Loucy (cell line): ENCODE measurements around the gene PPP2R5E.

Source experiments
- H2AFZ ChIP-seq: fragments of 200-600 bp; sonication (generic); 2 replicates; pipeline ENCODE4 v1.6.0; 2016; ENCODE audit warnings: antibody characterized with exemption, mild to moderate bottlenecking, low read length, moderate library complexity
- H3F3A ChIP-seq: fragments of 200-600 bp; 2 replicates; pipeline ENCODE4 v1.6.0; 2016; ENCODE audit warnings: antibody characterized with exemption, low read depth, mild to moderate bottlenecking
- H3K27me3 ChIP-seq: fragments of 200-600 bp; sonication (generic); 2 replicates; pipeline ENCODE4 v1.6.1; 2014; ENCODE audit warnings: low read length, mild to moderate bottlenecking; ENCODE audit not compliant: insufficient read depth, poor library complexity, severe bottlenecking
- H3K36me3 ChIP-seq: fragments of 200-600 bp; sonication (generic); 2 replicates; pipeline ENCODE4 v1.6.1; 2016; ENCODE audit warnings: low read length; ENCODE audit not compliant: insufficient read depth
- H3K4me1 ChIP-seq: fragments of 200-600 bp; sonication (generic); 2 replicates; pipeline ENCODE4 v1.5.1; 2014; ENCODE audit warnings: low read length, mild to moderate bottlenecking; ENCODE audit not compliant: insufficient read depth, poor library complexity, severe bottlenecking
- H3K4me2 ChIP-seq: fragments of 200-600 bp; sonication (generic); 2 replicates; pipeline ENCODE4 v1.6.0; 2014; ENCODE audit warnings: antibody characterized with exemption, low read length, low read depth, mild to moderate bottlenecking; ENCODE audit not compliant: poor library complexity, severe bottlenecking
- H3K4me3 ChIP-seq: fragments of 200-600 bp; sonication (generic); 2 replicates; pipeline ENCODE4 v1.5.1; 2014; ENCODE audit warnings: low read length, mild to moderate bottlenecking, mixed read lengths; ENCODE audit not compliant: poor library complexity, severe bottlenecking
- H3K79me2 ChIP-seq: fragments of 200-600 bp; sonication (generic); 2 replicates; pipeline ENCODE4 v1.6.1; 2014; ENCODE audit warnings: low read length; ENCODE audit not compliant: insufficient read depth
- H3K9ac ChIP-seq: fragments of 200-600 bp; sonication (generic); 2 replicates; pipeline ENCODE4 v1.6.0; 2014; ENCODE audit warnings: mild to moderate bottlenecking, low read depth, low read length, moderate library complexity; ENCODE audit not compliant: poor library complexity, severe bottlenecking
- H3K9me2 ChIP-seq: fragments of 200-600 bp; sonication (generic); replicated peaks from 2 replicates; pipeline ENCODE4 v1.6.1; 2016; ENCODE audit warnings: low read depth, low read length, mixed read lengths
- H3K9me3 ChIP-seq: fragments of 200-600 bp; sonication (generic); 2 replicates; pipeline ENCODE4 v1.6.1; 2014; ENCODE audit warnings: mild to moderate bottlenecking, antibody characterized with exemption, low read length, low read depth; ENCODE audit not compliant: insufficient read depth
- H4K20me1 ChIP-seq: fragments of 200-600 bp; sonication (generic); 2 replicates; pipeline ENCODE4 v1.6.0; 2014; ENCODE audit warnings: antibody characterized with exemption, low read length, mild to moderate bottlenecking; ENCODE audit not compliant: insufficient read depth, poor library complexity, severe bottlenecking
- CTCF ChIP-seq: fragments of 200-600 bp; sonication (generic); conservative IDR thresholded peaks from 2 replicates; pipeline ENCODE4 v1.5.1; 2014; ENCODE audit warnings: mild to moderate bottlenecking, antibody characterized with exemption, low read length
- EZH2phosphoT487 ChIP-seq: fragments of 200-600 bp; IDR thresholded peaks from 2 replicates; pipeline ENCODE4 v1.6.1; 2018; ENCODE audit warnings: antibody characterized with exemption, mild to moderate bottlenecking, moderate library complexity, borderline replicate concordance

The PPP2R5E gene

GRCh38 chr14:63387711-63388110 is 155.5 kb downstream of the PPP2R5E start:
- H3K36me3 ChIP-seq, result peaks cover 75% of the 10 kb centered on the region; the same call in 1 of the 2 replicates
- no peak for TF ChIP-seq CTCF
- no peak for TF ChIP-seq EZH2phosphoT487

GRCh38 chr14:63383776-63384367 is 159.3 kb downstream of the PPP2R5E start:
- TF ChIP-seq EZH2phosphoT487 (no peak), CTCF (no peak)

More at GRCh38 chr14:63387711-63388110, 155.5 kb downstream of the PPP2R5E start:
- H3K27me3 ChIP-seq, result no peaks in the 10 kb centered on the region
- no peak overlapping the region for H3K9ac ChIP-seq
- no peak overlapping the region for H3K4me2 ChIP-seq
- H3K4me3 ChIP-seq, result no peak overlapping the region
- no peak overlapping the region for H2AFZ ChIP-seq
- H3F3A ChIP-seq, result no peaks in the 10 kb centered on the region
- H3K79me2 ChIP-seq, result no peaks in the 10 kb centered on the region
- H4K20me1 ChIP-seq, result no peaks in the 10 kb centered on the region
- no peaks in the 10 kb centered on the region for H3K9me2 ChIP-seq
- no peaks in the 10 kb centered on the region for H3K9me3 ChIP-seq
- peaks cover 6% of the 10 kb centered on the region for H3K4me1 ChIP-seq

GRCh38 chr14:63378444-63378843 is 164.7 kb downstream of the PPP2R5E start:
- Histone ChIP-seq H3K9ac (no peak overlapping the region), H3K4me1 (no peaks in the 10 kb centered on the region), H3K9me3 (no peaks in the 10 kb centered on the region), H3K36me3 (peaks cover 42% of the 10 kb centered on the region; the same call in 1 of the 2 replicates), H2AFZ (no peak overlapping the region), H3K79me2 (no peaks in the 10 kb centered on the region), H3K27me3 (no peaks in the 10 kb centered on the region), H3K4me3 (no peak overlapping the region), H3F3A (no peaks in the 10 kb centered on the region), H3K9me2 (no peaks in the 10 kb centered on the region), H3K4me2 (no peak overlapping the region), H4K20me1 (no peaks in the 10 kb centered on the region)
- TF ChIP-seq EZH2phosphoT487 (no peak), CTCF (no peak)

More at GRCh38 chr14:63383776-63384367, 159.3 kb downstream of the PPP2R5E start:
- Histone ChIP-seq H3K9me2 (no peaks in the 10 kb centered on the region), H3K36me3 (peaks cover 60% of the 10 kb centered on the region; the same call in 1 of the 2 replicates), H3K27me3 (no peaks in the 10 kb centered on the region), H3F3A (no peaks in the 10 kb centered on the region), H3K9me3 (no peaks in the 10 kb centered on the region), H3K79me2 (no peaks in the 10 kb centered on the region), H3K4me2 (no peak overlapping the region), H3K9ac (peak overlapping the region; percentile 19), H3K4me1 (peaks cover 6% of the 10 kb centered on the region), H3K4me3 (no peak overlapping the region), H4K20me1 (no peaks in the 10 kb centered on the region), H2AFZ (no peak overlapping the region)
